ENCODE measurements around the gene NECAB2.

DNA sequence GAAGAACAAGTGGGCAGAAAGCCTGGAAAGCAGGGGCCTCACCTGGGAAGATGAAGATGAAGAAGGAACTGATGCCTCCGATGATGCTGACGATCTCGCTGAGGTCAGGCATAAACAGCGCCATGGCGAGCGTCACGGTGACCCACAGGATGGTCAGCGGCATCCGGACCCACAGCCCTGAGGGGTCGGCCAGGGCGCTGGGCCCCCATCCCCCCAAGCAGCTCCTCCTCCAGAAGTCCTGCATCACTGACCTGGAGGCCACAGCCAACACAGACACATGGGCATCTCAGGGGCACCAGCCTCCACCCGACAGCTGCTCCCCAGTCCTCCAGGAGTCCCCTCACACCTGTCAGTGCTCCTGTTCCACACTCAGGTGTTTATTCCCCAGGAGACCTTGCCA lies 48.4 kb downstream of the NECAB2 start:
- TF ChIP-seq, protein P1, sequence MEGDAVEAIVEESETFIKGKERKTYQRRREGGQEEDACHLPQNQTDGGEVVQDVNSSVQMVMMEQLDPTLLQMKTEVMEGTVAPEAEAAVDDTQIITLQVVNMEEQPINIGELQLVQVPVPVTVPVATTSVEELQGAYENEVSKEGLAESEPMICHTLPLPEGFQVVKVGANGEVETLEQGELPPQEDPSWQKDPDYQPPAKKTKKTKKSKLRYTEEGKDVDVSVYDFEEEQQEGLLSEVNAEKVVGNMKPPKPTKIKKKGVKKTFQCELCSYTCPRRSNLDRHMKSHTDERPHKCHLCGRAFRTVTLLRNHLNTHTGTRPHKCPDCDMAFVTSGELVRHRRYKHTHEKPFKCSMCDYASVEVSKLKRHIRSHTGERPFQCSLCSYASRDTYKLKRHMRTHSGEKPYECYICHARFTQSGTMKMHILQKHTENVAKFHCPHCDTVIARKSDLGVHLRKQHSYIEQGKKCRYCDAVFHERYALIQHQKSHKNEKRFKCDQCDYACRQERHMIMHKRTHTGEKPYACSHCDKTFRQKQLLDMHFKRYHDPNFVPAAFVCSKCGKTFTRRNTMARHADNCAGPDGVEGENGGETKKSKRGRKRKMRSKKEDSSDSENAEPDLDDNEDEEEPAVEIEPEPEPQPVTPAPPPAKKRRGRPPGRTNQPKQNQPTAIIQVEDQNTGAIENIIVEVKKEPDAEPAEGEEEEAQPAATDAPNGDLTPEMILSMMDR (IDR thresholded peaks at IDR 0.05), result no peak
- no peak for TF ChIP-seq POLR2A (IDR thresholded peaks at IDR 0.05)

Measured in vagina (tissue), 2 donors.